HFF-Myc (cell line): ENCODE results near the gene FAM120B.

ENCODE experiments used
- DNase-seq: peaks from one replicate; pipeline ENCODE4 v3.0.0-alpha.2; 2011; ENCODE audit warnings: low read depth; ENCODE audit errors: extremely low read depth
- H3K4me3 ChIP-seq: replicated peaks from 2 replicates; pipeline ENCODE4 v1.5.1; 2011; ENCODE audit warnings: low read depth, mild to moderate bottlenecking, control low read depth, low read length
- CTCF ChIP-seq: IDR thresholded peaks from 2 replicates; pipeline ENCODE4 v1.5.1; 2012; ENCODE audit warnings: mild to moderate bottlenecking, low read depth, low read length, control low read depth; ENCODE audit errors: missing control alignments

FAM120B gene

GRCh38 chr6:170291271-170292110 lies 15.1 kb upstream of the FAM120B start:
- H3K4me3 ChIP-seq, result peak overlapping the region; percentile 29; the same call in 1 of the 2 replicates
- no peak for DNase-seq
- no peak for TF ChIP-seq CTCF

GRCh38 chr6:170292111-170292406 lies 14.5 kb upstream of the FAM120B start:
- no peak for DNase-seq
- no peak for TF ChIP-seq CTCF
- no peak overlapping the region for H3K4me3 ChIP-seq

DNA sequence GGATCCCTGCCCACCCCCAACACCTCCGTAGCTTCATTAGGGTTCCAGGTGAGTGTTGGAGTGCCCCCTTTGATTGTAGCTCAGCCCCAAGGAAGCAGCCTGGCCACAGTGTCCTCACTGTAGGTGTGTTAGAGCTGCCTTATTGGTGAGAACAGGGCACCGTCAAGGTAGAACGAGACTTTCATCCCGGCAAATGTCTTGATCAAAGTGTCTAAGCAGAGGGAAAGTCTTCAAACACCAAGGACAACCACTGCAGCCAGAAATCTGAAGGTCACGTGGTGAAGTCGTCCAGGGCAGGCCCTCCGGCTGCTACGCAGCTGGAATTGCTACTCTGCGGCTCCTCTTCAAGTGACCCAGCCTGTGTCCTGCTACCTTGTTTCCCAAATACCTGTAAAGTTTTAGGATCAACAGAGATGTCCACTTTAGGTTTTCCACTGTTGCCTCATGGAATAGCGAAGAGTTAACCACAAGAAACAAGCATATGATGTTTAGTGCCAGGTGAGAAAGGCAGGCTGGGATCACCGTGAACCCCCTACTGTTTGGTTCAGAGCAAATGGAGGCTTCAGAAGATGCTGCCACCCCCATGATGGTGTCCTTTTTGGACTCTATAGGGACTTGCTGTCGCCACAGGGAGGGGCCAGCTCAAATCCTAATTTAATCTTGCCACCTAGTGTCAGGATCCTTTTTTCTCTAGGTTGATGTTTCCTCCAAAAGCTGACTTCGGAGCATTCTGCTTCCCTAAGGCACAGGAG lies 14.0 kb upstream of the FAM120B start:
- no peak for DNase-seq
- TF ChIP-seq CTCF, result no peak
- H3K4me3 ChIP-seq, result no peak overlapping the region

- no peak overlapping the region for H3K4me3 ChIP-seq
- DNase-seq, result no peak
Measured at GRCh38 chr6:170293341-170294231, 13.0 kb upstream of the FAM120B start.

DNA sequence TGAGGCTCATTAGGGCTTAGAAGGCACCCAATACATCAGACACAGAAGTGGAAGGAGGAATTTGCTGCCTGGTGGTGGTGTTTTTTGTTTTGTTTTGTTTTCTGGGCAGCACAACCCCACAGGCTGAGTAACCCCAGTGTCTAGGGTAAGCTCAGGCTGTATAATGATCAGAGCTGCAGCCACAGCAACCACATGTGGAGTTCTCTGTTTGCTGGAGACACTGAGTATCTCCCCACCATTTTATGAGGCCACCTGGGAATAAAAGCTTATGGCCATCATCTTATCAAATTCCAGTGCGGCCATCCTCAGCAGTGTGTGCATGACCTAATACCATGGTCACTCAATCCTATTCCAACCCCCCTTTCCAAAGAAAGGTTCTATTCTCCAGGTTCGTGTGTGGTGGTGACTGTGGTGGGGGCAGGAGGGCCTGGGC lies 12.2 kb upstream of the FAM120B start:
- DNase-seq, result no peak
- no peak overlapping the region for H3K4me3 ChIP-seq
- TF ChIP-seq CTCF, result no peak

More at GRCh38 chr6:170293341-170294231, 13.0 kb upstream of the FAM120B start:
- TF ChIP-seq CTCF, result no peak

GRCh38 chr6:170294813-170295509 lies 11.6 kb upstream of the FAM120B start:
- no peak for TF ChIP-seq CTCF
- peak overlapping the region; percentile 41 for H3K4me3 ChIP-seq
- no peak for DNase-seq
